Measurements from ENCODE around the gene TUBB1.

Gene TUBB1

DNA sequence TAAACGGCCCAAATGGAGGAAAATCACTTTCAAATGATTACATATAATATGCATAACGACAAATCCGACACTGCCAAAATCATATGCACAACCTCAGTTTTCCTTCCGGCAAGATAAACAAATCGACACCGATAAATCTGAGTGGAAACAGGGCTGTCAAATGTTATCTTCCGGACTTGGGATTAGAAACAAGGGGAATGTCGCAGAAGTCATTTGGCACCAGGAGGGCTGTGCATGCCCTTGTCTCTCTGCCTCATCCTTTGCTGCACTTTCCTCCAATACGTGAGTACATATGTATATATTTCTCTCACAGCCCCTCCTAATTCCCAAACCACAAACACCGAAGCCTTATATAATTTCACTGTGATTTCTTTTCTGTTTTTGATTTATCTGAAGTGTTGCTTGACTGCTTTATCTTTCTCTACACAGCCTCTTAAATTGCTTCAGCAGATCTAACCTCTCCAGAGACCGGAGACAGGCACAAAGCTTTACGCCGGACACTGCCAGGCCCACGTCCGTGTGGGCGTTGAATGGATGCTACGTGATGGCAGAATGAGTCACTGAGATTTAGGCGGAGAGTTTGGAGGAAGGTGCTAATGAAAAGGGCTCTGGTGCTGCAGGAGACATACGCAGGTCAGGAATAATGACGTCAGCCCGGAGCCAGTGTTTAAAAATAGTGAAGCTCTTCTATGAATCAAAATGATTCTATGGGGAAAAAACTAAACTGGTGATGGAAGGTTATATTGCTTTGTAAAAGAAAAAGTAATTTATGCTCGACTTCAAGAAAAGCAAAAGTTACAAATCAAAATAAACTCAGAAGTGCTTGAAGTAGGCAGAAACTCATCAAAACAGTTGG is 44.4 kb downstream of the TUBB1 start (continued):
- TF ChIP-seq REPIN1 (tag by site-specific recombination; IDR thresholded peaks at IDR 0.05; ENCODE audit: low read depth) (no peak), ZNF324 (tag by site-specific recombination; IDR thresholded peaks at IDR 0.05) (no peak), ZNF140 (tag by site-specific recombination; IDR thresholded peaks at IDR 0.05) (no peak), ATF2 (tag by site-specific recombination; IDR thresholded peaks at IDR 0.05; ENCODE audit: low read depth) (peak; percentile 98), ZNF350 (tag by site-specific recombination; IDR thresholded peaks at IDR 0.05) (no peak), ZNF580 (tag by site-specific recombination; IDR thresholded peaks at IDR 0.05) (no peak), TCF7L2 (IDR thresholded peaks at IDR 0.05; ENCODE audit: borderline replicate concordance, low read depth, low read length) (no peak), ZBTB21 (tag by site-specific recombination; IDR thresholded peaks at IDR 0.05) (peak; percentile 90), KLF9 (tag by site-specific recombination; IDR thresholded peaks at IDR 0.05; ENCODE audit: low read depth) (peak; percentile 73; the same call in 1 of the 2 replicates), ZNF404 (tag by site-specific recombination; IDR thresholded peaks at IDR 0.05) (no peak), ZNF513 (tag by site-specific recombination; IDR thresholded peaks at IDR 0.05) (no peak), ZNF221 (tag by site-specific recombination; IDR thresholded peaks at IDR 0.05; ENCODE audit: borderline replicate concordance) (no peak), ZNF148 (tag by site-specific recombination; IDR thresholded peaks at IDR 0.05; ENCODE audit: borderline replicate concordance) (no peak), ZNF561 (tag by site-specific recombination; IDR thresholded peaks at IDR 0.05; ENCODE audit: borderline replicate concordance) (no peak), ZNF23 (tag by site-specific recombination; IDR thresholded peaks at IDR 0.05; ENCODE audit: borderline replicate concordance) (no peak), ZSCAN4 (tag by site-specific recombination; IDR thresholded peaks at IDR 0.05) (no peak), ZNF10 (tag by site-specific recombination; IDR thresholded peaks at IDR 0.05) (no peak; the same call in 1 of the 2 replicates), ZNF239 (tag by site-specific recombination; IDR thresholded peaks at IDR 0.05) (no peak), ZNF610 (tag by site-specific recombination; IDR thresholded peaks at IDR 0.05; ENCODE audit: borderline replicate concordance) (no peak), ZNF174 (tag by site-specific recombination; IDR thresholded peaks at IDR 0.05) (no peak), ZNF423 (tag by site-specific recombination; IDR thresholded peaks at IDR 0.05) (no peak)
- TF ChIP-seq, protein P1, sequence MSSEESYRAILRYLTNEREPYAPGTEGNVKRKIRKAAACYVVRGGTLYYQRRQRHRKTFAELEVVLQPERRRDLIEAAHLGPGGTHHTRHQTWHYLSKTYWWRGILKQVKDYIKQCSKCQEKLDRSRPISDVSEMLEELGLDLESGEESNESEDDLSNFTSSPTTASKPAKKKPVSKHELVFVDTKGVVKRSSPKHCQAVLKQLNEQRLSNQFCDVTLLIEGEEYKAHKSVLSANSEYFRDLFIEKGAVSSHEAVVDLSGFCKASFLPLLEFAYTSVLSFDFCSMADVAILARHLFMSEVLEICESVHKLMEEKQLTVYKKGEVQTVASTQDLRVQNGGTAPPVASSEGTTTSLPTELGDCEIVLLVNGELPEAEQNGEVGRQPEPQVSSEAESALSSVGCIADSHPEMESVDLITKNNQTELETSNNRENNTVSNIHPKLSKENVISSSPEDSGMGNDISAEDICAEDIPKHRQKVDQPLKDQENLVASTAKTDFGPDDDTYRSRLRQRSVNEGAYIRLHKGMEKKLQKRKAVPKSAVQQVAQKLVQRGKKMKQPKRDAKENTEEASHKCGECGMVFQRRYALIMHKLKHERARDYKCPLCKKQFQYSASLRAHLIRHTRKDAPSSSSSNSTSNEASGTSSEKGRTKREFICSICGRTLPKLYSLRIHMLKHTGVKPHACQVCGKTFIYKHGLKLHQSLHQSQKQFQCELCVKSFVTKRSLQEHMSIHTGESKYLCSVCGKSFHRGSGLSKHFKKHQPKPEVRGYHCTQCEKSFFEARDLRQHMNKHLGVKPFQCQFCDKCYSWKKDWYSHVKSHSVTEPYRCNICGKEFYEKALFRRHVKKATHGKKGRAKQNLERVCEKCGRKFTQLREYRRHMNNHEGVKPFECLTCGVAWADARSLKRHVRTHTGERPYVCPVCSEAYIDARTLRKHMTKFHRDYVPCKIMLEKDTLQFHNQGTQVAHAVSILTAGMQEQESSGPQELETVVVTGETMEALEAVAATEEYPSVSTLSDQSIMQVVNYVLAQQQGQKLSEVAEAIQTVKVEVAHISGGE (tag by site-specific recombination; conservative IDR thresholded peaks at IDR 0.05; ENCODE audit: low read depth): no peak
- TF ChIP-seq, protein P2, sequence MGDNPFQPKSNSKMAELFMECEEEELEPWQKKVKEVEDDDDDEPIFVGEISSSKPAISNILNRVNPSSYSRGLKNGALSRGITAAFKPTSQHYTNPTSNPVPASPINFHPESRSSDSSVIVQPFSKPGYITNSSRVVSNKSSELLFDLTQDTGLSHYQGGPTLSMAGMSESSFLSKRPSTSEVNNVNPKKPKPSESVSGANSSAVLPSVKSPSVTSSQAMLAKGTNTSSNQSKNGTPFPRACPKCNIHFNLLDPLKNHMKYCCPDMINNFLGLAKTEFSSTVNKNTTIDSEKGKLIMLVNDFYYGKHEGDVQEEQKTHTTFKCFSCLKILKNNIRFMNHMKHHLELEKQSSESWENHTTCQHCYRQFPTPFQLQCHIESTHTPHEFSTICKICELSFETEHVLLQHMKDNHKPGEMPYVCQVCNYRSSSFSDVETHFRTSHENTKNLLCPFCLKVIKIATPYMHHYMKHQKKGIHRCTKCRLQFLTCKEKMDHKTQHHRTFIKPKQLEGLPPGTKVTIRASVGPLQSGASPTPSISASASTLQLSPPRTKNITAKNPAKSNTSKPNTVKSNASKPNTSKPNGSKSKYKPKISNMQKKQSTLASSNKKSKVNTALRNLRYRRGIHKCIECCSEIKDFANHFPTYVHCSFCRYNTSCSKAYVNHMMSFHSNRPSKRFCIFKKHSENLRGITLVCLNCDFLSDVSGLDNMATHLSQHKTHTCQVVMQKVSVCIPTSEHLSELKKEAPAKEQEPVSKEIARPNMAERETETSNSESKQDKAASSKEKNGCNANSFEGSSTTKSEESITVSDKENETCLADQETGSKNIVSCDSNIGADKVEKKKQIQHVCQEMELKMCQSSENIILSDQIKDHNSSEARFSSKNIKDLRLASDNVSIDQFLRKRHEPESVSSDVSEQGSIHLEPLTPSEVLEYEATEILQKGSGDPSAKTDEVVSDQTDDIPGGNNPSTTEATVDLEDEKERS (tag by site-specific recombination; IDR thresholded peaks at IDR 0.05): no peak
